Stimulated activated CD4-positive, alpha-beta T cell treated with anti-CD3 and anti-CD28 coated beads, Interleukin-4, amount 100 ng/mL, for 48 hours (primary cell): ENCODE data around the gene ITCH.
"Not testable (repeated sequence)": the region's sequence is repeated elsewhere in the genome, so short reads cannot be mapped to it uniquely, and the experiment has no call there.

Experiments
- DNase-seq, 2 donors: peaks; one replicate each; pipeline ENCODE4 v3.0.0-alpha.2; 2020; ENCODE audit warnings: low read depth in 2 of 2

The ITCH gene

DNA sequence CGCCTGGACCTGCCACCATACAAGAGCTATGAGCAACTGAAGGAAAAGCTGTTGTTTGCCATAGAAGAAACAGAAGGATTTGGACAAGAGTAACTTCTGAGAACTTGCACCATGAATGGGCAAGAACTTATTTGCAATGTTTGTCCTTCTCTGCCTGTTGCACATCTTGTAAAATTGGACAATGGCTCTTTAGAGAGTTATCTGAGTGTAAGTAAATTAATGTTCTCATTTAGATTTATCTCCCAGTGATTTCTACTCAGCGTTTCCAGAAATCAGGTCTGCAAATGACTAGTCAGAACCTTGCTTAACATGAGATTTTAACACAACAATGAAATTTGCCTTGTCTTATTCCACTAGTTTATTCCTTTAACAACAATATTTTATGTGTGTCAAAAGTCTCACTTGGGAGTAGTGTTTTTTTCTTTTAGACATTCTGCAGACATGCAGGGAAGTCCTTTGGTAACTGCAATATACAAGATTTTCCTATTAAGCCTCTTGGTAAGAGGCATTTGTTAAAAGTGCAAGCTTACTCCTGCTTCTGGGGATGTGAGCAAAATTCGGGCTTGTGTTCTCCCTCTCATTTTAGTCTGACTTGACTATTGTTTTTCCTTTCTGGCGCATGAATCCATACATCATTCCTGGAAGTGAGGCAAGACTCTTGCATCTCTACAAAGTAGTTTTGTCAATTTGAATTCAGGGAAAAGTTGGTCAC is 144.8 kb downstream of the ITCH start:
- DNase-seq: no peak

DNA sequence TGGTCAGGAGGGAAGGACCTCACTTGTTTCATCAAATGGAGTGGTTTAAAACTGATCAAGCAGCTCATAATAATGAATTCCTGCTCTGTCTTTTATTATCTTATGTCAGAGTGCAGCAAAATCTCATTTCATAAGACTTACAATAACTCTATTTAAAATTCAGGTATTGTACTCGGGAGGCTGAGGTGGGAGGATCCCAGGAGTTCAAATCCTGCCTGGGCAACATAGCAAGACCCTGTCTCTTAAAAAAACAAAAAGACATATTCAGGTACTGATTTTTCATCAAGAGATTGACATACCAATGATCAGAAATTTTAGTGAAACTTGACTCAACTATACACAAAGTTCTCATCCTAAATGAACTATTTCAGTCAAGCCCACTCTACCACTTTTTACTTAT is 147.5 kb downstream of the ITCH start:
- no peak for DNase-seq

DNA sequence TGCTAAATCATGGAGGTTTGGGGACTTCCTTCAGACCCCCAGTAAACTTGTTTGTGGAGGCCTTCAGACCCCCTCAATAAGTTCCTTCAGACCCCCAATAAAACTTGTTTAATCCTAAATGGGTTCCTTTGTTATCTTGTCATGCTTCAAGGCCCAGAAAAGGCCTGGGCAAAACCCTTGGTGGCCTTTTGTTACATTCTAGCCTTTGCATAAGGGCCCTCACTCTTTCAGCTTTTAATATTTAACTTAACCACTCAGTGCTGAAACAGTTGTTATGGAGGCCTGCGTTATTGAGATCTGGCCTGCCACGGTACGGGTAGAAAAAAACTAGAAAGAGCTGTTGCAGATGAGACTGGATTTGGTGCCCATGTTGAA is 148.8 kb downstream of the ITCH start:
- no peak for DNase-seq

DNA sequence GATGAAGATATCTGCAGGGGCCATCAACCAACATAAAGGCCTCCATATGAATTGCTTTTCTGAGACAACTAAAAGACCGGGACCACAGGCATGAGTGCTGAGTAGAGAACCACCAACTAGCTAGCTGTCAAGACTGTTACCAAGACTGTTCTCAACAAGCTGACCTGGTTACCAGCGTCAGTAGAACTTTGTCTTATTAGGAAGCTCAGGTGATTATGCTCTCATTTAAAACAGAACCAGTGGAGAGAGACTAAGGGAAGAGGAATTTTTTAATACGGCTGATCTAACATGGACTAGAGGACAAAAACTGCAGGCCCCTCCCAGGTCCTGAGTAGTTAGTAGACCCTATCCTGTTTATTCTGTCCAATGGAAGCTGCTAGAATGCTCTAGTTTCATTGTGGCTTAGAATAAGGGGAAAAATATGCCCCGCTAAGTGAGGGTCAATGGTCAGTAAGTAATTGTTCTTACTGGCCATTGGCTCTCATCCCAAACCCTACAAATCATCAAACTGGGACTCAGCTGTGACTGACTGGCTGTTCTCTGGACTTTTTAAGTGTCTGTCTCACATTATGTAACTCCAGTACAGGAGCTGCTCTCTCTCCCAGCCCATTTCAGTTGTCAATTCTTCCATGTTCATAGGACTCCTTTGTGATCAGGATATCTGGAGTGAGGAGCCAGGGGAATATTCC is 149.3 kb downstream of the ITCH start:
- no peak for DNase-seq

DNA sequence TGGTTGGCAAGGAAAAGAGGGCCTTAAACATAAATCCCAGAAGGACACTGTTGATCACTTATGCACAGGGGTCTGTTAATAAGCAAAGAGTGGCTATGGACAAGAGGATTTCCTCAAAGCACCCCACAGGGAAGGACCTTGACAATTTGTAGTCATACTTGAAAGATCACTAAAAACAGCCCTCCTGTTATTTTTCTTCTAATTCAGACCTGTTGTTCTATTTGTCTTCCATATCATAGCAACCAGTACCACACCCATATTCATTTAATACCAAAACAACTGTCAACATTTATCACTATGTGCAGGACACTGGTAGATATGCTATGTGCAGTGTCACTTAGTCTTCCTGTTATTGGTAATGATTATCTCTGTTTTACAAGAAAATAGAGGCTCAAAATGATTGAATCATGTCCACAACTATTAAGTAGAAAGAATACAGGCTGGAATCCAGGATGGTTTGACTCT is 149.9 kb downstream of the ITCH start:
- no peak for DNase-seq

DNA sequence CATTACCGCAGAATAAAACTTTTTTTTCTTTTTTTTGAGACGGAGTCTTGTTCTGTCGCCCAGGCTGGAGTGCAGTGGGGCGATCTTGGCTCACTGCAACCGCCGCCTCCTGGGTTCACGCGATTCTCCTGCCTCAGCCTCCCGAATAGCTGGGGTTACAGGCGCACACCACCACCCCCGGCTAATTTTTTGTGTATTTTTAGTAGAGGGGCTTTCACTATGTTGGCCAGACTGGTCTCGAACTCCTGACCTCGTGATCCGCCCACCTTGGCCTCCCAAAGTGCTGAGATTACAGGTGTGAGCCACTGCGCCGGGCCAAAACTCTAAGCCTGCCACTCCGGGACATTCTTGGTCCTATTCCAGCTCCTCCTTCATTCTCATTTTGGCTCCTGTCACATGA is 151.0 kb downstream of the ITCH start:
- DNase-seq: not testable (repeated sequence)

DNA sequence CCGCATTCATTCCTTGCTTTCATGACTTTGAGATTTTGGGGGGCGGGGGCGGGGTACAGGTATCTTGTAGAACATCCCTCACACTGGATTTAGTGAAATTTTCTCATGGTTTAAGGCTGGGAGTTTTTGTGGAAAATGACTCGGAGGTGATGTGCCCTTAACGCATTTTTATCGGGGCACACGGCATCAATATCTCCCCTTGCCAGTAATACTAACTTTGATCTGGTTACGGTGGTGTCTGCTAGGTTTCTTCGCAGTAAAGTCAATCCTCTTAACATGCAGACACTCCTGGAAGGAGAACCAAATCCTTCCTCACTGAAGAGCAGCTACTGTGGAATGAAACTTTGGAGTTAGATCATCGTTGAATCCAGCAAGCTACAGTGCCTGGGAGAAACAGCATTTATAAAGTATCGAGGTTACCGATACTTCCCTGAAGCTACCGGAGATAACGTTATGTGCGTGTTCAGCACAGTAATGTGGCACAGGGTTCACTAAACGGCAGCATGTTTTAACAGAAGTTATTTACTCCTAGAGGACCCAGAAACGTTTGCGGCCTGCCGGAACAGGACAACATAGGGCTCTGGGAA is 151.9 kb downstream of the ITCH start:
- DNase-seq: no peak

DNA sequence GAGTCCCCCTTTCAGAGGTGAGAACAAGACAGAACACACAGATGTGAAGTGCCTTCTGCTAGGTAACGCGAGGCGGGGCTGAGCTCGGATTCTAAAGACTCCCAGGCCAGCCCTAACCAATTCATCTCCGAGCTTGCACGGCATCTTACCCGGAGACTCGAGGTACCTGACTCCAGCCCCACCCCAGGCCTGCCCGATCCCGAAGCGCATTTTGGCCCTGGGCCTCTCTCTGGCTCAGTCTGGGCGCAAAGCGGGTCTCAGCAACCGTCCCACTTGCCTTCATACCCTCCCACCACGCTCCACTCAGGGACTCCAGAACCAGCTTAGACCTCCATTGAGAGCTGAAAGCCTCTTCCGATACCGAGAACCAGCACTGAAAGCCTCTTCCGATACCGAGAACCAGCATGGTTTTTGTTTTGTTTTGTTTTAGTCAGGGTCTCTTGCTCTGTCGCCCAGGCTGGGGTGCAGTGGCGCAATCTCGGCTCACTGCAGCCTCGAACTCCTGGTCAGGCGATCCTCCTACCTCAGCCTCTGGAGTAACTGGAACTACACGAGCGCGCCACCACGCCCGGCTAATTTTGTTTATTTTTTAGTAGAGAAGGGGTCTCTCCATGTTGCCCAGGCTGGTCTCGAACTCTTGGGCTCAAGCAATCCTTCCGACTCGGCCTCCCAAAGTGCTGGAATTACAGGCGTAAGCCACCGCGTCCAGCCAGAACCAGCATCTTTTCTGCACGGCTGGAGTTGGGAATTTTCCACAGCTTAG is 152.6 kb downstream of the ITCH start:
- DNase-seq: peak; percentile 49 to 61

DNA sequence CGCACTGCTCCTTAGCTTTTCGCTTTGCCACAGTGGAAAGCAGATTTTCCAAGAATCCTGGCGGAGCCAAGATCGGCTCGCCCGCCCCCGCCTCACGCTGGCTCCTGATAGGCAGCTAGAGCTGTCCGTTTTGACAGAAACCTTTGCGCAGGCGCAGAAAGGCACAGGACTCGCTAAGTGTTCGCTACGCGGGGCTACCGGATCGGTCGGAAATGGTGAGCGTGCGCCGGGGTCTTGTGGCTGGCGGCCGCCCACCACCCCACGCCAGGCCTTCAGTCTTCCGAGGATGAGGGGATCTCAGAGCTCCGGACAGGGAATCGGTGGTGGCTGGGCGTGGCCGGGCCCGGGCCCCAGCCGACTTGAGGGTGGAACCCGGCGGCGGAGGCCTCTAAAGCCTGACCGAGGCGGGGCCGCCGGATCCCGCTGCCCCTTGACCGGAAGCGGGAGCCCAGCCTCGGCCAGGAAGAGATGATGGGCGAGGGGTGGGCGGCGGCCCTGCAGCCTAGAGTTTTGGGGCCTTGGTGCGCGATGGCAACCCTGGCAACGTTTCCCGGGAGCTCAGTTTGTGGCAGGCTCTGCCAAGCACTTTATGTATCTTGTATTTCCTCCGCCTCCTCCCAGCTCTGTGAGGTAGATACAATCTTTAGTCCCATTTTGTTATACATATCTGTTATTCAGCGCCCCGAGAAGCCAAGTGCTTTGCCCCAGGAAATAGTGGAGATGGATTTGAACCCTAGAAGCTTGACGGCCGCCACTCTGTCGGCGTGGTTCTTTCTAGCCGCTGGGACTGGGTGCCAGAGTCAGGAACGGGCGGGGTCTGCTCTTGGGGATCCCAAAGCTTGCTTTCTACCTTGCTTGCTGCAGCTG is 153.4 kb downstream of the ITCH start, which contains the start of gene DYNLRB1:
TSS of gene DYNLRB1 (plus strand) at position 176 of the 867 bp plus-strand sequence. CDS start at position 213, 37 bp downstream.
- DNase-seq: peak; percentile 94

DNA sequence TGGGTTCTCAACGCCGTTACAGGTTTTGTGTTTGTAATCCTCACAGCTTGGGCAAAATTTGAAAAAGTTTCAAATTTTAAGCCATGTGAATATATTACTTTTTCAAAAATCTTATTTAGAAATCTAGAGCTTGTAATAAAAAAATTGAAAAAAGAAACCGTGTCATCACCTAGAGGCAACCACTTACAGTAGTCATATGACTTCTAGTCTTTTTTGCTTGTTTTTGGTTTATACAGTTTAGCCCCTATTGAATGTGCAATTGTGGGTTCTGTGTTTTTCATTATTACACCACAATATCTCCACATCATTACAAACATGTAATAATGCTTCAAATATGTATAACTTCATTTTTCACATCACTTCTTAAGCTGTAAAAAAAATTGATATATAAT is 154.0 kb downstream of the ITCH start:
- no peak for DNase-seq

DNA sequence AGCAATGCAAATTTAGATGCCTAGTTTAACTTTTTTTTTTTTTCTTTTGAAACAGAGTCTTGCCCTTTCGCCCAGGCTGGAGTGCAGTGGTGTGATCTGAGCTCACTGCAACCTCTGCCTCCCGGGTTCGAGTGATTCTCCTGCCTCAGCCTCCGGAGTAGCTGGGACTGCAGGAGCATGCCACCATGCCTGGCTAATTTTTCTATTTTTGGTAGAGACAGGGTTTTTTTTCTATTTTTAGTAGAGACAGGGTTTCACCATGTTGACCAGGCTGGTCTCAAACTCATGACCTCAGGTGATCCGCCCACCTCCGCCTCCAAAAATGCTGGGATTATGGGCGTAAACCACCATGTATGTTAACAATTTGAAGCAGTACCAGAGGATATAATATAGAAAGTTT is 155.8 kb downstream of the ITCH start:
- DNase-seq: not testable (repeated sequence)

DNA sequence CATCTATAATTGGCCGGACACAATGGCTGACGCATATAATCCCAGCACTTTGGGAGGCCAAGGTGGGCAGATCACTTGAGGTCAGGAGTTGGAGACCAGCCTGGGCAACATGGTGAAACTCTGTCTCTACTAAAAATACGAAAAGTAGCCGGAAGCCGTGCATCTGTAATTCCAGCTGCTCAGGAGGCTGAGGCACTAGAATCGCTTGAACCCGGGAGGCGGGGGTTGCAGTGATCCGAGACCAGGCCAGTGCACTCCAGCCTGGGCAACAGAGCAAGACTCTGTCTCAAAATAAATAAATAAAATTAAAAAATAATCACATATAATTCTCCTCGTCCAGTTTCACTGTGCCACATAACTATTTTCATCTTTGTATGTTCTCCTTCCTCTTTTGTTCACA is 156.8 kb downstream of the ITCH start:
- DNase-seq: not testable (repeated sequence)

DNA sequence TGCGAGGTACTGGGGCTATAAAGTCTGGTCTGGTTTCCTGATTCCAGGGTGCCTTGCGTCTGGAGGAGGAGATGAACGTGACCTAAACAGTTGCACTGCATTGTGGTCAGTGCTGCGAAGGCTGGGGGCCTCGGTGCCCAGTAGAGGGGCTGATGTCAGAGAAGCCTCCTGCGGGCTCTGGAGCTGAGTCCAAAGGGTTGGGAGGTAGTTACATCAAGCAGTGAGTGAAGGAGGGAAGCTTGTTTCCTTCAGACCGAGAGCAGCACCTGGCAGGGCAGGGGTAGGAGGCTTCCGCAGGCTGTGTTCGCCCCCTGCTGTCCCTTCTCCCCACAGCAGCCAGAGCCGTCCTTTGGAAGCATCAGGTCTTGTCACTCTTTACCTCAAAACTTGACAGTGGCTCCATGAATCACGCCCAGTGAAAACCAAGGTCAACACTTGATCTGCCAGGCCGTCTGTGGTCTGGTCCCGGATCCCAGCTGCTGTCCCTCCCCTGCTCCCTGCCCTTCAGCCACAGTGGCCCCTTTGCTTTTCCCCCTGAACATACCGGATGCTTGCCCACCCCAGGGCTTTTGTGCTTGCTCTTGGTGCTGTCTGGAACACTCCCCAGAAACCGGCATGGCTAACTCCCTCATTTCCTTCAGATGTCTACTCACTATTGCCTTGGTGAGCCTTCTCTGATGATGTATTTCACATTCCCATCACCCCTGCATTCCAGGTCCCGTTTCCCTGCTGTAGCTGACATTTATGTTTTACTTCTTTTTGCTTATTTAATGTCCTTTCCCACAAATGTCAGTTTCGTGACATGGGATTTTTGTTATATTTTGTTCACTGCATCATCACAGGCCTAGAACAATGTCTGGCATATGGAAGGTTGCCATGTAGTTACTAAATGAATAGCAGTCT is 160.1 kb downstream of the ITCH start:
- peak; percentile 33 to 37 for DNase-seq

DNA sequence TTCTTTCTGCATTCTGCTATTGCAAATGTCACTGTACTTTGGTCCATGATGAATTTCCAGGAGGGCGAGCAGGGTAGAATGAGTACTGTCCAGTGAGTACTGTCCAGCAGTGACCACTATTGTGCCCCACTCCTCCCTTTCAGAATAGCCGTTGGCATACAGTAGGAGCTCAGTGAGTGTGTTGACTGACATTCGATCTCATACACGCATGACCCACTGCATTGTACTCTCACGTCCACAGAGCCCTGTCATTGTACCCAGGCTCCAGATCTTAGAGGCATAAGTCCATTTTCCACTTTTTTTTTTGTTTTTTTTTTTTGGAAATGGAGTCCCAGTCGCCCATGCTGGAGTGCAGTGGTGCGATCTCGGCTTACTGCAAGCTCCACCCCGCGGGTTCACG is 161.4 kb downstream of the ITCH start:
- no peak for DNase-seq

DNA sequence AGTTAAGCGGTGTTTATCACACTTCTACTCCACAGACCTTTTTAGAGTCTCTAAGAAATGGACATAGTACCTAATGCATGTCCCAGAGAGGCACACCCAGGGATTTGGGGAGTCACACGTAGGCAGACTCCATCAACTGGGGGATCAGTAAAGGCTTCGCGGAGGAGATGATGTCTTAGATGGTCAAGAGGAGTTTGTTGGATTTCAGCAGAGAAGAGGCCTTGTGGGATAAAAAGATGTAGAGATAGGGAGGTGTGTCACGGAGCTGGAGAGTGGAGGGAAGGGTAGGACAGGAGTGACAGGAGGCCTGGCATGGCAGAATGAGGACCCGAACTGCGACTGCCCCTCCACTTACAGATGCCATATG is 162.3 kb downstream of the ITCH start:
- DNase-seq: no peak

DNA sequence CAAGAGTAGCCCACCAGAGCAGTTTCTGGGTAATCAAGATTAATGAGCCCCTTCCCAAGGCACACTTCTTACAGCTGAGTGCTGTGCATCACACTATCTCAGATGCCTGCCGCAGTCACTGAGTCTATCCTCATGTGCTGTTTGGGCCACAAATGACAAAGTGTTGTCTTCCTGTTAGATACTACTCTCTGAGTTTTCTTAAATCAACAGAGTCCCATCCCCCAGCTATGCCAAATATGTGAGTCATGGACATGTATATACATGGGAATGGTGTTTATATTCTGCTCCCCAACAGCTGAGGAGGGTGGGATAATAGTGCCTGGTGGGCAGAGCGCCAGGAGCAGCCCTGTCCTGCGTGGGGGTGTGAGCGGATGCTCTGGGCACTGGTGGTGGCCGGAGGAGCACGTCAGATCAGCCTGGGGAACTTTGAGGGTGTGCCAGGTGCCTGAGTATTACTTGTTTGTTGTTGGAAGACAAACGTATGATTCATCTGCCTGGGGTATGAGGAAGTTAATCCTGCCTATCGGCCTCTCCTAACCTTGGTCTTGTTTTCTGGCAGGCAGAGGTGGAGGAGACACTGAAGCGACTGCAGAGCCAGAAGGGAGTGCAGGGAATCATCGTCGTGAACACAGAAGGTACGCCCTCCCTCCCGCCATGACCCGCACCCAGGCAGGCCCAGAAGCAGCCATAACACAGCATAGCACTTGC is 162.8 kb downstream of the ITCH start:
- no peak for DNase-seq

DNA sequence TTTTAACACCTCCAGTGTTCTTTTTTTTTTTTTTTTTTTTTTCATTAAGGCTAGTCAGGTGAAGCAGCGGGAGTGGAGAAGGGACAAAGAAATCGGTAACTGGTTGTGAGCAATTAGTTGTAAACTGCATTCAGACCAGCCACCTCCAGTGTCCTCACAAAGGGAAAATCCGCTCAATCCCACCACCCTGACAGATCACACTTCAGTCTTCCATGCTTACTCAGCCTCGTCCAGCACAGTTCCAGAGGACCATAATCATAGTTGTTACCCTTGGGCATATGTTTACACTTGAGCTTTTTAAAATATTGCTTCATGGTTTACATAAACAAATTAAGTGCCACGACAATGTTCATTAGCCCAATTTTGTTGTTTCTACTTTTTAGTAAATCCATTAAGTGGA is 163.4 kb downstream of the ITCH start:
- no peak for DNase-seq

DNA sequence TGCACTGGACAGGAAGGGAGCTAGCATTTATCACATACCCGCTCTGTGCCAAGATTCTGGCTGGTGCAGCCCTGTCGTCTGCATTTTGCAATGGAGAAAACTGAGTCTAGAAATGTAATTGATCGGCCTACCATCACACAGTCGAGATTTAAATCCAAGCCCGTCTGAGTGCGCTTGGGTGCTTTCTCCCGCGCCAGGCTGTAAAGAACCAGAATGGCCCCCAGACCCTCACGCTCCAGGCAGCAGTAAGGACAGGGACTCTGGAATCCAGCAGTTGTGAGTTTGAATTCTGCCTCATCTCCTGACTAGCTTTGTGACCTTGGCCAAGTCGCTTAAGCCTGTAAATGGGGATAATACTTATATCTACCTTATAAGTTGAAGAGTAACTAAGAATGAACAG is 163.9 kb downstream of the ITCH start:
- no peak for DNase-seq

DNA sequence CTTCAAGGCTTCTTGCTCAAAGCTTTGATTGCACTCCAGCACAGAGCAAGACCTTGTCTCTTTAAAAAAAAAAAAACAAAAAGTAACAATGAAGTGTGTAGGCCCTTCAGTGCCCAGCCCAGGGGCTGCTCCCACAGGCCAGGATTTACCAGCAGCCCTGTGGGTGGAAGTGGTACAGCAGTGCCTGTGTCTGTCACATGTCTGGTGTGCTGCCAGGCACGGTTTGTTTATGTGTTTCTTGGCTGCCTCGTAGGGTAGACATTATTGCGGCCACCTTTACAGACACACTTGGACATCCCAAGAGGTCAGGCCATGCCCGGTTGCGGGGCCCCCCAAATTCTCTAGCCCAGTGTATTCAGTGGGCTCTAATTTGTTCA is 165.8 kb downstream of the ITCH start:
- no peak for DNase-seq

DNA sequence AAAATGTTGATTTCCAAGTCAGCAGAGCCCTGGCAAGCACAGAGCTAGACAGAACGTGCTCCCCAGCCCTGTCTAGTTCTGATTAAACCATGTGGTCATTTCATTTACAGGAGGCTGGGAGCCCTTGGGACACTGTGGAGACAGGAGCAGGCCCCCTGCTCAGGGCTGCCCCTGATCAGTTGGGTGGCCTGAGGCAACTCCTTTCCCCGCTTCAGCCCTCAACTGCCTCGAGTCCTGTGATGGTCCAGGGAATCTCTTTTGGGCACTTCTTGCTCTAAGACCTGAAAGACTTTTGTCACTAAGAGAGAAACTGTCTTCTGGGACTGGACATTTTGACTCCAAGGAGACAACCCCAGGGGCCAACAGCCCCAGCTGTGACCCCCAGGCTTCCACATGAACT is 166.7 kb downstream of the ITCH start:
- no peak for DNase-seq
